HG03135 (cell line): ENCODE measurements around the gene GXYLT2.
A peak's percentile ranks its signal among the peaks of the same experiment; 100 is the strongest.
"Not testable (repeated sequence)": the region's sequence is repeated elsewhere in the genome, so short reads cannot be mapped to it uniquely, and the experiment has no call there.

ENCODE experiments used
- ATAC-seq: cut with Tn5 transposase; IDR thresholded peaks from one replicate; pipeline ENCODE4 v1.9.1; 2021; ENCODE audit warnings: mild to moderate bottlenecking, moderate library complexity; ENCODE audit not compliant: unreplicated experiment

GXYLT2 gene

DNA sequence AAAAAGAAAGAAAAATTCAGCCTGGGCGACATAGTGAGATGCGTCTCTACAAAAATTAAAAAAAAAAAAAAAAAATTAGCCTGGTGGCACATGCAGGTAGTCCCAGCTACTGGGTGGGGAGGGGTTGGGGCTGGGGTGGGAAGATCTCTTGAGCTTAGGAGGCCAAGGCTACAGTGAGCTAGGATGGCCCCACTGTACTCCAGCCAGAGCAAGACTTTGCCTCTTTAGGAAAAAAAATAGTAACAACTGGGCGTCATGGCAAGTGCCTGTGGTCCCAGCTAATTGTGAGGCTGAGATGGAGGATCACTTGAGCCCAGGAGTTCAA is 84.8 kb downstream of the GXYLT2 start:
- no peak for ATAC-seq

GRCh38 chr3:72973031-72973723 is 85.3 kb downstream of the GXYLT2 start:
- ATAC-seq, result no peak

- no peak for ATAC-seq
These were observed 85.9 kb downstream of the GXYLT2 start for GRCh38 chr3:72973786-72974185.

- ATAC-seq, result no peak
These were observed 87.1 kb downstream of the GXYLT2 start for GRCh38 chr3:72974956-72975355.

- no peak for ATAC-seq
These were observed 88.5 kb downstream of the GXYLT2 start for GRCh38 chr3:72976281-72976741.

GRCh38 chr3:72977060-72977808 is 89.4 kb downstream of the GXYLT2 start:
- ATAC-seq, result peak; percentile 56

GRCh38 chr3:72982609-72983366 is 94.9 kb downstream of the GXYLT2 start:
- ATAC-seq, result no peak

GRCh38 chr3:72985576-72985975 is 97.7 kb downstream of the GXYLT2 start:
- ATAC-seq, result no peak

- no peak for ATAC-seq
These were observed 103.0 kb downstream of the GXYLT2 start for GRCh38 chr3:72990701-72991395.

DNA sequence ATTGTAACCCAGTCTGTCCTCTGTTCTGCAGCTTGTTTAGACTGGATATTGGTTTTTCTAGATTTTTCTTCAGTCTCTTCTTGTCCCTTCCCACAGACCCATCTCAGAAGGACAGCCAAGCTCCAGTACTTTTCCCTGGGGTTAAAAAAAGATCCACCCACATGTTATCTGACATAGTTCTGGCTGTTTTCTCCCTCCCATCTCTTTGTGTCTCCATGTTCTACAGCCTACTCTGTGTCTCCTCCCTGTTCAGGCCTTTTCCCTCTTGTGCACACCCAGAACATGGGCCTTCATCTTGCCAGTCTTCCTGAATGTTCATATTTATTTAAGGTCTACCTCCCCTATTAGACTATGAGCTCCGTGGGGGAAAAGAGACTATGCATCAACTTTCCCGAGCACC is 103.7 kb downstream of the GXYLT2 start:
- ATAC-seq, result no peak

GRCh38 chr3:72993391-72993790 is 105.5 kb downstream of the GXYLT2 start:
- ATAC-seq, result no peak

GRCh38 chr3:72995337-72995736 is 107.5 kb downstream of the GXYLT2 start:
- ATAC-seq, result no peak

GRCh38 chr3:72996121-72996472 is 108.3 kb downstream of the GXYLT2 start:
- ATAC-seq, result no peak

DNA sequence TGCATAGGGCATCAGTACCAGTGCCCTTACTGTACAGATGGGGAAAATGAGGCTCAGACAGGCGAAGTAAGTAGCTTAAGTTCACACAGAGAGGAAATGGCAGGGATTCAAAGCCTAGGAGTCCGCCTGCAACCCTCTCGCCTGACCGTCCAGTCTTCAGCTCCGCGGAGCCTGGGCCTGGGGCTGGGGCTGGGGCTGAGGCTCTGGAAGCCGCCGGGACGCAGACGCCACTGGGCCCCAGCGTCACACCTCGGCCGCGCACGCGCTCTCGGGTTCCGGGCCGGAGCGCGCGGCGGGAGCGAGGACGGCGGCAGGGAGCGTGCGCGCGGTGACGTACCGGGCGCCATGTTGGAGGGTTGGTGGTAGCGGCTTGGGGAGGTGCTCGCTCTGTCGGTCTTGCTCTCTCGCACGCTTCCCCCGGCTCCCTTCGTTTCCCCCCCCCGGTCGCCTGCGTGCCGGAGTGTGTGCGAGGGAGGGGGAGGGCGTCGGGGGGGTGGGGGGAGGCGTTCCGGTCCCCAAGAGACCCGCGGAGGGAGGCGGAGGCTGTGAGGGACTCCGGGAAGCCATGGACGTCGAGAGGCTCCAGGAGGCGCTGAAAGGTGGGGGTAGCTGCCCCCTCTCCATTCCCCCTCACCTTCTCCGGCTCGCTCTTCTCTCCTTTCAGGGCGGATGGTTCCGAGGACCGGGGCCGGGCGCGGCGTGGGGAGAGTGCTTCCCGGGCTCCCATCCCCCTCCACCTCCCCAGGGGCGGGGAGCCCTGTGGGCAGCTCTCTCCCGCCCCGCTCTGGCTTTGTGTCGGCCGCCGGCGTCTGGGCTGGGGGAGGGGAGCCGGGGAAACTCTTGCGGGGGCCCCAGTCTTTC is 108.9 kb downstream of the GXYLT2 start, which contains the start of gene PPP4R2:
Gene PPP4R2, plus strand, starts transcription at position 339 of the 861 bp plus-strand sequence. Its CDS starts 227 bp downstream, at position 566.
- peak; percentile 87 for ATAC-seq

DNA sequence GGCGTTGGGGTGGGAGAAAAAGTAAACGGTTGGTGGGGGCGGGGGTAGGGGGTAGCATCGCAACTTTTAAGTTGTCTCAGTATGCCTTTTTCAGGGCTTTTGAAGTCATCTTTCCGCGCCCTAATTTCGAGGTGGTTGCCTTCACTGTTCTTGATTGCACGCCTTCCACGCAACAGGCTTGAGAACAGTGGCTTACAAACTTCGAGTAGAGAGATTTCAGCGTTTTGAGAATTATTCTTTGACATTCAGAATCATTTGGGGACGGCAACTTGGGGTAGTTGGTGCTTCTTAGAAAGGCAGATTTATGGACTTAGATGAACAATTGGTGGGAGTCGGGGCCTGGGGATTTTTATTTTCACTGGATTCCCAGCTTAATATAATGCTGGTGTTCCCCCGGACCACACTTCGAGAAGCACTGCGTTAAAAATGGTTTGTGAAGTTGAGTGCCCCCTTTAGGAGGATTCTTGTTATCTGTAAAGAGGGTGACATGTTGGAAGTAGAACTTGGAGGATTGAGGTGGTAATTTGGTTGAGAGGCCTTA is 109.6 kb downstream of the GXYLT2 start:
- no peak for ATAC-seq

- ATAC-seq, result no peak
These were observed 110.6 kb downstream of the GXYLT2 start for GRCh38 chr3:72998466-72998865.

DNA sequence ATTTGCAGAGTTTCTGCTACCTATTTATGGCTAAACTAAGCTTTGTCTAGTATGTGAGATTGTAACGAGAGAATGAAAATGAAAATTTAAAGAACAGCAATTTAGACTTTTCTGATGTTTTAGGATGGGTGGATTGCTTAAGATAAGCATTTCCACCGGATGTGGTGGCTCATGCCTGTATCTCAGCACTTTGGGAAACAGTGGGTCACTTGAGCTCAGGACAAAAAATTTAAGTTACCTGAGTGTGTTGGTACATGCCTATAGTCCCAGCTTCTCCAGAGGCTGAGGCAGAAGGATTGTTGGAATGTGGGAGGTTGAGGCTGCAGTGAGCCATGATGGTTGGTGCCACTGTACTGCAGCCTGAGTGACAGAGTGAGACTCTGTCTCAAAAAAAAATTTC is 112.1 kb downstream of the GXYLT2 start:
- no peak for ATAC-seq

DNA sequence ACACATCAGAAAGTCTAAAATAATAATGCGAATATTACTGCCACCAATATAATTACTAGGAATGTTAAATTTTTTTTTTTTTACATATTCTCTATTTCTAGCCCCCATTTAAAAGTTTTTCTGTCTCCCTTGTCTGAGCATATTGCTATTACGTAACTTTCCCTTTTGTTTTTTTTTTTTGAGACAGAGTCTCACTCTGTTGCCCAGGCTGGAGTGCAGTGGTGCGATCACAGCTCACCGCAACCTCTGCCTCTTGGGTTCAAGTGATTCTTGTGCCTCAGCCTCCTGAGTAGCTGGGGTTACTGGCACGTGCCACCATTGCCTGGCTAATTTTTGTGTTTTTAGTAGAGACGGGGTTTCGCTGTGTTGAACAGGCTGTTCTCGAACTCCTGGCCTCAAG is 115.2 kb downstream of the GXYLT2 start:
- not testable (repeated sequence) for ATAC-seq

- ATAC-seq, result no peak
These were observed 116.5 kb downstream of the GXYLT2 start for GRCh38 chr3:73004316-73004715.
